Inflammatory macrophage treated with lipopolysaccharide for 1 hour (primary cell): ENCODE data around the gene PLA2G4A.
"Not testable (repeated sequence)": the region's sequence is repeated elsewhere in the genome, so short reads cannot be mapped to it uniquely, and the experiment has no call there.

Experiments used
- DNase-seq, 2 donors: peaks; one replicate each; pipeline ENCODE4 v3.0.0-alpha.2; 2020 to 2022

Gene PLA2G4A

GRCh38 chr1:186875896-186876835 lies 47.4 kb downstream of the PLA2G4A start:
- DNase-seq: no peak

- no peak for DNase-seq
These were observed 49.6 kb downstream of the PLA2G4A start for GRCh38 chr1:186878356-186878755.

GRCh38 chr1:186880982-186881381 lies 52.2 kb downstream of the PLA2G4A start:
- no peak for DNase-seq

GRCh38 chr1:186882372-186883134 lies 53.8 kb downstream of the PLA2G4A start:
- DNase-seq: no peak

- DNase-seq: peak; percentile 33 to 61
These were observed 55.5 kb downstream of the PLA2G4A start for GRCh38 chr1:186884251-186884650.

- no peak for DNase-seq
These were observed 58.5 kb downstream of the PLA2G4A start for GRCh38 chr1:186887203-186887602.

- DNase-seq: no peak
These were observed 59.6 kb downstream of the PLA2G4A start for GRCh38 chr1:186888367-186888766.

- DNase-seq: no peak
These were observed 64.2 kb downstream of the PLA2G4A start for GRCh38 chr1:186892936-186893335.

GRCh38 chr1:186894415-186894814 lies 65.7 kb downstream of the PLA2G4A start:
- no peak for DNase-seq

- DNase-seq: no peak
These were observed 67.5 kb downstream of the PLA2G4A start for GRCh38 chr1:186896211-186896610.

- DNase-seq: no peak
These were observed 68.3 kb downstream of the PLA2G4A start for GRCh38 chr1:186897008-186897407.

- DNase-seq: no peak
These were observed 70.8 kb downstream of the PLA2G4A start for GRCh38 chr1:186899577-186899976.

- no peak for DNase-seq
These were observed 71.2 kb downstream of the PLA2G4A start for GRCh38 chr1:186899977-186900376.

GRCh38 chr1:186900539-186901237 lies 71.9 kb downstream of the PLA2G4A start:
- no peak for DNase-seq

- no peak for DNase-seq
These were observed 72.9 kb downstream of the PLA2G4A start for GRCh38 chr1:186901631-186902030.

- peak; percentile 8 to 27 for DNase-seq
These were observed 74.8 kb downstream of the PLA2G4A start for GRCh38 chr1:186903374-186904136.

GRCh38 chr1:186904361-186904760 lies 75.6 kb downstream of the PLA2G4A start:
- peak; percentile 33 for DNase-seq

GRCh38 chr1:186905561-186905960 lies 76.8 kb downstream of the PLA2G4A start:
- no peak for DNase-seq

GRCh38 chr1:186915555-186915954 lies 86.8 kb downstream of the PLA2G4A start:
- no peak for DNase-seq

GRCh38 chr1:186917106-186917786 lies 88.5 kb downstream of the PLA2G4A start:
- DNase-seq: not testable (repeated sequence)

GRCh38 chr1:186921386-186921785 lies 92.6 kb downstream of the PLA2G4A start:
- DNase-seq: peak; percentile 27 to 52

GRCh38 chr1:186922814-186923213 lies 94.1 kb downstream of the PLA2G4A start:
- DNase-seq: not testable (repeated sequence)
